ACC112 (cell line): ENCODE results near the gene TIAM2.

ENCODE experiments used
- H2AFZ ChIP-seq: fragments of 200-600 bp; sonication (generic); one replicate; pipeline ENCODE4 v1.6.0; 2017; ENCODE audit warnings: antibody characterized with exemption, low read length; ENCODE audit not compliant: unreplicated experiment
- H3K27ac ChIP-seq: fragments of 200-600 bp; sonication (generic); 2 replicates; pipeline ENCODE4 v1.5.1; 2014; ENCODE audit warnings: low read depth, mild to moderate bottlenecking, antibody characterized with exemption, low read length, moderate library complexity
- H3K27me3 ChIP-seq: fragments of 200-600 bp; sonication (generic); 2 replicates; pipeline ENCODE4 v1.6.1; 2014; ENCODE audit warnings: mild to moderate bottlenecking, antibody characterized with exemption, low read length, moderate library complexity, mixed read lengths; ENCODE audit not compliant: insufficient read depth
- H3K36me3 ChIP-seq: fragments of 200-600 bp; sonication (generic); 2 replicates; pipeline ENCODE4 v1.6.1; 2016; ENCODE audit warnings: mild to moderate bottlenecking, antibody characterized with exemption, low read length, moderate library complexity, mixed read lengths; ENCODE audit not compliant: insufficient read depth
- H3K4me1 ChIP-seq: fragments of 200-600 bp; sonication (generic); one replicate; pipeline ENCODE4 v1.6.1; 2016; ENCODE audit warnings: low read length, mixed read lengths; ENCODE audit not compliant: insufficient read depth, unreplicated experiment, control insufficient read depth
- H3K4me3 ChIP-seq: fragments of 200-600 bp; sonication (generic); 2 replicates; pipeline ENCODE4 v1.5.1; 2014; ENCODE audit warnings: mild to moderate bottlenecking, low read depth, low read length
- H3K79me2 ChIP-seq: fragments of 200-600 bp; sonication (generic); one replicate; pipeline ENCODE4 v1.6.0; 2016; ENCODE audit warnings: low read length; ENCODE audit not compliant: control insufficient read depth, unreplicated experiment, insufficient read depth

Gene TIAM2

DNA sequence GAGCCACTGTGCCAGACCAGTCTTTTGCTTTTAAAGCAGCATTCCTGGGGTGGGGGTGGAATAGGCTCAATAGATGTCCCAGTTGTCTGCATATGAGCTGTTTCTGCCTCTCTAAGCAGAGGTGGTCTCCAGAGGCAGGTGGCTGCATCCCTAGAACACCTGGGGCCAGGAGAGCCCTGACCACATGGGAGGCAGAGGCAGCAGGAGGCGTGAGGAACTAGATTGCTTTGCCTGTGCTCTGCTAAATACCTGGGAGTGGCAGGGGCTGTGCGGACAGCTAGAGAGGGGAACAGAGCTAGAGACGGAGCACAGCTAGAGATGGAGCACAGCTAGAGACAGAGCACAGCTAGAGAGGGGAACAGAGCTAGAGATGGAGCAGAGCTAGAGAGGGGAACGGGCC, 239.6 kb downstream of the TIAM2 start:
- no peak overlapping the region for H3K27ac ChIP-seq
- H3K4me1 ChIP-seq: no peaks in the 10 kb centered on the region
- no peaks in the 10 kb centered on the region for H3K79me2 ChIP-seq
- H3K36me3 ChIP-seq: no peaks in the 10 kb centered on the region
- H3K27me3 ChIP-seq: no peaks in the 10 kb centered on the region
- no peak overlapping the region for H2AFZ ChIP-seq
- H3K4me3 ChIP-seq: no peak overlapping the region

DNA sequence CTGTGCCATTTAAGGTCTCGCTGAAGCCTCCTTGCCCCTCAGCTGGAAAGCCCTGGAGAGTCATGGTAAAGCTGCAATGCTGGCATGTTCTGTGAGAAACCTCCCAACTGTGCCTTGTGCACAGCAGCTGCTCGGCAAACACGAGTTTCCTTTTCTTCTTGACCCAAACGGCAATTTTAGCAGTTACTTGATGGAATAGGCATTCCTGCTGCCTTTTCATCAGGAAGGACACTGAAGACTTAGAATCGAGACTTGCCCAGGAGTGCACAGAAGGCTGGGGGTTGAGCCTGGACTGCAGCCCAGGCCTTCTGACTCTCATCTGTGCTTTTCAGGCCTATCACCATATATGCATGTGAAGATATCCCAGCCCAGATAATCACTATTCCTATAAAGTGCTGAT, 240.0 kb downstream of the TIAM2 start:
- Histone ChIP-seq H3K4me1 (no peaks in the 10 kb centered on the region), H2AFZ (no peak overlapping the region), H3K27me3 (no peaks in the 10 kb centered on the region), H3K36me3 (peaks cover 2% of the 10 kb centered on the region; the same call in 1 of the 2 replicates), H3K79me2 (no peaks in the 10 kb centered on the region), H3K4me3 (no peak overlapping the region), H3K27ac (no peak overlapping the region)

DNA sequence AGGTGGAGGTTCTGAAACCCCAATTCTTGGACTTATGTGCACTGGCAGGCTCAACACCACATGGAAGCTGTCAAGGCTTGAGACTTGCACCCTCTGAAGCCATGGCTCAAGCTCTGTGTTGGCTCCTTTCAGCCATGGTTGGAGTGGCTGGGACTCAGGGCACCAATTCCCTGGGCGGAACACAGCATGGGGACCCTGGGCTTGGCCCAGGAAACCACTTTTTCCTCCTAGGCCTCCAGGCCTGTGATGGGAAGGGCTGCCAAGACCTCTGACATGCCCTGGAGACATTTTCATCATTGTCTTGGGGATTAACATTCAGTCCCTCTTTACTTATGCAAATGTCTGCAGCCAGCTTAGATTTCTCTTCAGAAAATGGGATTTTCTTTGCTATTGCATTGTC, 242.5 kb downstream of the TIAM2 start:
- H2AFZ ChIP-seq: no peak overlapping the region
- no peaks in the 10 kb centered on the region for H3K4me1 ChIP-seq
- no peaks in the 10 kb centered on the region for H3K27me3 ChIP-seq
- no peak overlapping the region for H3K4me3 ChIP-seq
- no peak overlapping the region for H3K27ac ChIP-seq
- H3K79me2 ChIP-seq: no peaks in the 10 kb centered on the region
- H3K36me3 ChIP-seq: peaks cover 3% of the 10 kb centered on the region; the same call in 1 of the 2 replicates

DNA sequence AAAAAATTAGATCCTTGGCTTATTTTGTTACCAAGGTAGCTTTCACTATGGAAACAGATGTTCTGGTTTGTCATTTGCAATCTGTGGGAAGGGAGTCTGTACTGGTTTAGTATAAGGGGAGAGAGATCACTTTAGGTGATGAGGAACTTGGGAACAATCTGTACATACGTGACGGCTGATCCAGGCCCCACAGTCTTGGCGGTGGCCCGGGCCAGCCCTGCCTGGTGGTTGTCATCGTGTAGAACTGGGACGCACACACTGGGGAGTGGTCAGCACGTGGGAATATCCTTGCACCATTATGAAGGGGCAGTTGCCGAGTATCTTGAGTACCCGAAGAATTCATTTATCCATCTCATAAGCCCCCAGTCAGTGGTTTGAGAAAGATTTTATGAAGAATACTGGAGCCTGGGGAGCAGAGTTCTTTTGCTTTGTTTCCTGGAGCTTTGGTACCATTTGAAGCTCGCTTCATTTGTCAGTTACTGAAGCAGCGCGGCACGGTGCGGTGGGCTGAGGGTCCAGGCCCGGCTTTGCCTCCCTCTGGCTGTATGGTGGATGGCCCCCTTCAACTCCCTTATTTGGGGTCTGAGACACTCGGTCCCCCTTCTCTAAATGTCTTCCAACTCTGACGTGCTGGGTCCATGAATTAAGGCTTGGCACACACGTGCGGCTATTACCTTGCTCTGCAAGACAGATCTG, 245.9 kb downstream of the TIAM2 start:
- no peak overlapping the region for H3K4me3 ChIP-seq
- H3K4me1 ChIP-seq: no peaks in the 10 kb centered on the region
- no peak overlapping the region for H2AFZ ChIP-seq

DNA sequence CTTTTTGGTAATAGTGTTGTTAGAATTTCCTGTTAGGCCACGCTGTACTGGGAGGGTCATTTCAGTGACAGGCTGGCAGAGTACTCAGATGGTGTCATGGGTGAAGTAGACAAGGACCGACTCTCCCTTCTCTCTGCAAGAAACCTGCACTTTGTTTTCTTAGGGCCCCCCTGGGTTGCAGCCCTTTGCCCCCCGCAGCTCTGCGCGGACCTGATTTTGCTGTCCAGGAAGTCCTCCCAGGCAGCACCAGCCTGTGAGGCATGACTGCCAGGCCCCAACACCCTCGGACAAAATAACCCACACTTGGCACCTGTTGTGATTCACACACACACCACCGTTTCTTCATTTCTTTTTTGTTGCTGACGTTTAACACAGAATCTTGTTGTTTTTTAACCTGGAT, 246.9 kb downstream of the TIAM2 start:
- no peaks in the 10 kb centered on the region for H3K27me3 ChIP-seq
- H3K79me2 ChIP-seq: no peaks in the 10 kb centered on the region
- H3K36me3 ChIP-seq: peaks cover 14% of the 10 kb centered on the region; the same call in 1 of the 2 replicates
- no peak overlapping the region for H3K4me3 ChIP-seq
- no peak overlapping the region for H2AFZ ChIP-seq
- H3K4me1 ChIP-seq: no peaks in the 10 kb centered on the region
- H3K27ac ChIP-seq: no peak overlapping the region

More for the DNA sequence above, 245.9 kb downstream of the TIAM2 start:
- H3K27ac ChIP-seq: no peak overlapping the region
- no peaks in the 10 kb centered on the region for H3K79me2 ChIP-seq
- H3K27me3 ChIP-seq: no peaks in the 10 kb centered on the region
- H3K36me3 ChIP-seq: peaks cover 8% of the 10 kb centered on the region; the same call in 1 of the 2 replicates

DNA sequence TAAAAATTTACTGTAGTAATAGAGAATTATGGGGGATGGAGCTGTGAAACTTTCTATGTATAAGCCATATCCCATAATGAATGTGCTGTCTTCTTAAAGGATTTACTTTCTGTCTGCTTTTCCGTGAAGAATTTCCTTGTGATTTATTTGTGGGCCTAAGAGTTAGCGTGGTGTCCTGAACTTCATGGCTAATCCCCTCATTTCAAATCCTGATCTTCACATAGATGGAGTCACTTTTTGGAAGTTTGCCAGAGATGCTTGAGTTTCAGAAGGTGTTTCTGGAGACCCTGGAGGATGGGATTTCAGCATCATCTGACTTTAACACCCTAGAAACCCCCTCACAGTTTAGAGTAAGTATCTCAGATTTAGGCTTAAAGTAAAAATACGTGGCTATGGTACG, 249.3 kb downstream of the TIAM2 start:
- peaks cover 10% of the 10 kb centered on the region for H3K4me1 ChIP-seq
- no peaks in the 10 kb centered on the region for H3K79me2 ChIP-seq
- H3K27ac ChIP-seq: no peak overlapping the region
- H3K36me3 ChIP-seq: peaks cover 24% of the 10 kb centered on the region
- no peaks in the 10 kb centered on the region for H3K27me3 ChIP-seq
- no peak overlapping the region for H2AFZ ChIP-seq
- H3K4me3 ChIP-seq: no peak overlapping the region

DNA sequence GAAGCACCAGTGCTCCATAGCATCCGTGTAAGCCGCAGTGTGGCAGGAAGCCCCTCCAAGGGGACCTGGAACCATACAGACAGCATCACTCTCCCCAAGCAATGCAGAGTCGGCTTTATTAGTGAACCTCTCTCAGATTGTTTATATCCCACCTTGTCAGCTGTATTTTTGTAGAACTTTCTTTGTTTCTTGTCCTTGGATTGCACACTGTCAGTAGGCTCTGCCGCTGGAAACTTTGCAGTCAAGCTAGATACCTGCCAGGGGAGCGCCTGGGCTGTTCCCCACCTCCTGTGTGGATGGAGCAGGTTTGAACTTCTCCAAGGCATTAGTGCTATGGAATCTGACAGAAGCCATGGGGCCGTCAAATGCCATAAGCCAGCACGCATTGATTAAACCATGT, 250.1 kb downstream of the TIAM2 start:
- no peak overlapping the region for H3K4me3 ChIP-seq
- no peak overlapping the region for H2AFZ ChIP-seq
- no peaks in the 10 kb centered on the region for H3K27me3 ChIP-seq
- peaks cover 10% of the 10 kb centered on the region for H3K4me1 ChIP-seq
- no peaks in the 10 kb centered on the region for H3K79me2 ChIP-seq
- H3K36me3 ChIP-seq: peaks cover 21% of the 10 kb centered on the region
- H3K27ac ChIP-seq: no peak overlapping the region

DNA sequence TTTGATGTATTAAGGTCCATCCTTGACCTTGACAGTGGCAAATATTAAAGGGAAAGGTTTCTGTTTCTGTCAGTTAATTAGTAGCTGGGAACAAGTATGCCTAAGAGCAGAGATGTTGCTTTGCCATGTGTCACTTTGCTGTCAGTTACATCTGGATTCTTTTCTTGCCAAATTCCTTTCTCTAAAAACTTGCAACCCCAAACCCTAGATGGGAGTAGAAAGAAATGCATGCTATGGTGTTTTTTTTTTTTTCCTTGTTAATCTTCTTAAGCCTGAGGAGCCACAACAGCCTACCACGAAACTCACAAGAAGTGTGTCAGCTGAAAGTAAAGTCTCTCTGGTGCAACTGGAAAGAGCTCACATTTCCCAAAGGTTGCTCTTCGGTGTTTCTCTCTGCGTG, 250.7 kb downstream of the TIAM2 start:
- H3K79me2 ChIP-seq: no peaks in the 10 kb centered on the region
- peaks cover 21% of the 10 kb centered on the region for H3K36me3 ChIP-seq
- H2AFZ ChIP-seq: no peak overlapping the region
- H3K27me3 ChIP-seq: no peaks in the 10 kb centered on the region
- no peak overlapping the region for H3K27ac ChIP-seq
- H3K4me1 ChIP-seq: peaks cover 10% of the 10 kb centered on the region
- no peak overlapping the region for H3K4me3 ChIP-seq

DNA sequence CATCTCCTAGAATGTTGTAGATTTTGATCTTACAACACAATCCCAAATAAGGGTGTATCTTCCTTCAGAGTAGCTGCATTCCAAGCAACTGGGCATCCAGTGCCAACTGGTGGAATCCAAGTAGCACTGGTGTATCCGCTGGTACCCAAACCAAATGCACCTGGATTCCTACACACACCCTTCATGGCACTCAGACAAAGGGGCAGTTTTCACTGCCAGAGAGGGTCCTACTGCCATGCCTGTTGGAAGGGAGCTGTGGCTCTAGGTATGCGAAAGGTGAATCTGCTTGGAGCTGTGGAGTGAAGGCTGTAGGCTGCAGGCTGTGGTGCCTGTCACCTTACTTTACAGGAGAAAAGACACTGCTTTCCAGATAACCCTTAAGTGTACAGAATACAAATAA, 251.7 kb downstream of the TIAM2 start:
- peaks cover 10% of the 10 kb centered on the region for H3K4me1 ChIP-seq
- no peak overlapping the region for H2AFZ ChIP-seq
- H3K27ac ChIP-seq: no peak overlapping the region
- H3K27me3 ChIP-seq: no peaks in the 10 kb centered on the region
- H3K79me2 ChIP-seq: no peaks in the 10 kb centered on the region
- peaks cover 21% of the 10 kb centered on the region for H3K36me3 ChIP-seq
- no peak overlapping the region for H3K4me3 ChIP-seq

DNA sequence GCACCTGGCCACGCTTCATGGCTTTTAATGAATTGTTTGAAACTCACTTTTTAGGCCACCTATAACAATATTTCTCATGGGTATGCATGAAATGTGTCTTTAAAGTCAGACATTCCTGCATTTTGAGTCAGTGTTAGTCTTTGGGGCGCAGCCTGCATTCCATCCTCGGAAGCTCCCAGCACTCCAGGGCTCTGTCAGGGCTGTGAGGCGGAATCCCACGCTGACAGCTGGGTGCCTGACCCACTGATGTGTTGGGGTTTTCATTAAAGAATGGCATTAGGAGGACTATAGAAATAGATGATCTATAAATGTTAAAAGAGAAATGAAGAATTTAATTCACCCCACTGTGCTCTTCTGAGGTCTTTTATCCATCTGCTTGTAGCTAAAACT, 252.5 kb downstream of the TIAM2 start:
- Histone ChIP-seq H3K4me1 (peaks cover 10% of the 10 kb centered on the region), H3K36me3 (peaks cover 21% of the 10 kb centered on the region), H3K4me3 (no peak overlapping the region), H3K27me3 (no peaks in the 10 kb centered on the region), H3K27ac (peak overlapping the region; percentile 53), H2AFZ (no peak overlapping the region), H3K79me2 (no peaks in the 10 kb centered on the region)
